Right lobe of liver (tissue), 4 donors: ENCODE data around the gene SURF6.

ENCODE experiments used
- POLR2A ChIP-seq: fragments of 450-650 bp; IDR thresholded peaks from one replicate; pipeline ENCODE4 v1.6.1; 2017; ENCODE audit warnings: antibody characterized with exemption, mild to moderate bottlenecking
- TF ChIP-seq, protein P1 (sequence below), 4 donors: fragments of 200-600 bp in 3 of 4; fragments of 450-650 bp in 1 of 4; IDR thresholded peaks; one replicate each; pipeline versions ENCODE4 v1.5.1 to v1.8.0; 2016 to 2022; ENCODE audit warnings: antibody characterized with exemption in 4 of 4, mild to moderate bottlenecking in 2 of 4
- donor health status: DM: no; HTN: no; CAD: no.
- donor health status: DM: no; HTN: no; CAD: no.
- donor health status: DM: no; HTN: yes; CAD: no.

DNA sequence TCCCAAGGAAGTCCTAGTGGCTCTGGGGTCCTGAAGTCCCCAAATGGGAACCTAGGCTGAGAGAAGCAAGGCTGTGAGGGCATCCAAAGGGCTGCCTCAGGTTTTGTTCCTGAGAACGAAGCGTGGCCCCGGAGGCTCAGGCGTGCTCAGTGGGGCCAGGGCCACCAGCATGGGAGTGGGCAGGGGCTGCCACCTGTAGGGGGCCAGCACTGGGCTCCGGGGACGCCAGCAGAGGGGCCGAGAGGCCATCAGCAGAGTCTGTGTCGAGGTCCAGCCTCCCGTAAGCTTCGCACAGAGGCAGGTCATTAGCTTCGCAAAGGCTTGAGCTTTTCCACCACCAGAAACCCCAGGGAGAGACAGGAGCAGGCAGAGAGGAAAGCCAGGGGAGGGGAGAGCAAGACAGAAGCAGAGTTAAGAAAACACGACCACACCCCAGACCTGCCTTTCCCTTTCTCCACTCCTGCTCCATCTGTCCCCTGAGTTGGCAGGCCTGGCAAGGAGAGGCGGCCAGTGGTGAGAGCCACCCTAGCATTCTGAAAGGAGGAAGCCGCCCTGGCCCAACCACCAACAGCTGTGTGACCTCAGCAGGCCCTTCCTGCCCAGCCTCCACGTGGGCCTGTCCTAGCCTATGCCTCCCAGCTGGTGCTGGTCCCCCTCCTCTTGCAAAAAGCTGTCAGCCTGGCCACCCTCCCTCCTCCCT, 5.5 kb upstream of the SURF6 start:
- no peak for TF ChIP-seq POLR2A
- TF ChIP-seq, protein P1, sequence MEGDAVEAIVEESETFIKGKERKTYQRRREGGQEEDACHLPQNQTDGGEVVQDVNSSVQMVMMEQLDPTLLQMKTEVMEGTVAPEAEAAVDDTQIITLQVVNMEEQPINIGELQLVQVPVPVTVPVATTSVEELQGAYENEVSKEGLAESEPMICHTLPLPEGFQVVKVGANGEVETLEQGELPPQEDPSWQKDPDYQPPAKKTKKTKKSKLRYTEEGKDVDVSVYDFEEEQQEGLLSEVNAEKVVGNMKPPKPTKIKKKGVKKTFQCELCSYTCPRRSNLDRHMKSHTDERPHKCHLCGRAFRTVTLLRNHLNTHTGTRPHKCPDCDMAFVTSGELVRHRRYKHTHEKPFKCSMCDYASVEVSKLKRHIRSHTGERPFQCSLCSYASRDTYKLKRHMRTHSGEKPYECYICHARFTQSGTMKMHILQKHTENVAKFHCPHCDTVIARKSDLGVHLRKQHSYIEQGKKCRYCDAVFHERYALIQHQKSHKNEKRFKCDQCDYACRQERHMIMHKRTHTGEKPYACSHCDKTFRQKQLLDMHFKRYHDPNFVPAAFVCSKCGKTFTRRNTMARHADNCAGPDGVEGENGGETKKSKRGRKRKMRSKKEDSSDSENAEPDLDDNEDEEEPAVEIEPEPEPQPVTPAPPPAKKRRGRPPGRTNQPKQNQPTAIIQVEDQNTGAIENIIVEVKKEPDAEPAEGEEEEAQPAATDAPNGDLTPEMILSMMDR (IDR thresholded peaks at IDR 0.05), result no peak
